ENCODE measurements around the gene MED13L. TPM values are rescaled to one million over a fixed set of nuclear protein-coding genes. Genes with fewer than 3 reads are reported as not detected.

Gene MED13L
- total RNA-seq, 2 experiments from 2014 or later, result 203 to 208 TPM

DNA sequence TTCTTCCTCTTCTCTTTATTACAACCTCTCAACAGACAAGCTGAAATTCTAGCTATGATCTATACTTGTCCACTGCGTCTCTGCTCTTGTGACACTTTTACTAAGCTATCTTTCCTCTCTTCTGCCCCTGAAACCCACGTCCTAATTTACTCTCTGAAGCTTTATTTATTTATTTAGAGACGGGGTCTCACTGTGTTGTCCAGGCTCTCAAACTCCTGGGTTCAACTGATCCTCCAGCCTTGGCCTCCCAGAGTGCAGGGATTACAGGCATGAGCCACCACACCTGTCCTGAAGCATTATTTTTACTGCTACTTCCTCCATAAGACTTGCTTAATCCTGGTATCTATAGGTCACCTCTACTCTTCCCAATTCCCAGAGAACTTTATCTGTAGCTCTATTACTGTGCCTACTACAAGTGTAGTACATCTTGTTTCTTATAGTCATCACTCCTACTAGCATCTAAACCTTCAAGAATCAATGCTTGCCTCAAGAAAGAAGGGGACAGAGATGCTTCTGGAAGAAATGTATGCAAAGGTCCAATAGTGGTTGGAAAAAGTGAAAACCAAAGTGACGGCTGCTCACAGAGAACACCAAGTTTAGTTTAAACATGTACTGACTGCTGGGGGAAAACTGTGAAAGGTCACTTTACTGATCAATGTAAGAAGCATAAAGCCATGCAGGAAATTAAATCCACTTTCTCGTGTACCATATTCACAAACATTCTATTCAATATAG lies 61.3 kb downstream of the MED13L start:
- Mint-ChIP-seq H3K4me1 (ENCODE audit: low read depth) (peaks cover 67% of the 10 kb centered on the region), H3K4me3 (no peak overlapping the region), H3K27me3 (no peaks in the 10 kb centered on the region), H3K27ac (peak overlapping the region; percentile 1), H3K9me3 (no peaks in the 10 kb centered on the region), H3K36me3 (ENCODE audit: low read depth) (no peaks in the 10 kb centered on the region)
- no peak for DNase-seq
- ChIA-PET CTCF (interaction anchor here (1.2 kb wide), 1 partner anchor 20 kb away, joined by 3 read pairs; no protein-coding TSS in a partner anchor), POLR2A (interaction anchor here (1.2 kb wide), 1 partner anchor 20 kb away, joined by 3 read pairs; no protein-coding TSS in a partner anchor)
- no peaks in the 10 kb centered on the region for H3K27me3 ChIP-seq (ENCODE audit: control insufficient read depth in 1 of 2, insufficient read depth in 2 of 2, low read length in 2 of 2)
- ATAC-seq (ENCODE audit: poor library complexity), result no peak
- no peaks in the 10 kb centered on the region for H3K4me1 ChIP-seq (ENCODE audit: insufficient read depth, low read length)
- H3K4me3 ChIP-seq (ENCODE audit: low read length), result no peak overlapping the region
- no peak overlapping the region for H3K27ac ChIP-seq (ENCODE audit: low read depth in 1 of 2, low read length in 2 of 2)
- TF ChIP-seq, protein P1, sequence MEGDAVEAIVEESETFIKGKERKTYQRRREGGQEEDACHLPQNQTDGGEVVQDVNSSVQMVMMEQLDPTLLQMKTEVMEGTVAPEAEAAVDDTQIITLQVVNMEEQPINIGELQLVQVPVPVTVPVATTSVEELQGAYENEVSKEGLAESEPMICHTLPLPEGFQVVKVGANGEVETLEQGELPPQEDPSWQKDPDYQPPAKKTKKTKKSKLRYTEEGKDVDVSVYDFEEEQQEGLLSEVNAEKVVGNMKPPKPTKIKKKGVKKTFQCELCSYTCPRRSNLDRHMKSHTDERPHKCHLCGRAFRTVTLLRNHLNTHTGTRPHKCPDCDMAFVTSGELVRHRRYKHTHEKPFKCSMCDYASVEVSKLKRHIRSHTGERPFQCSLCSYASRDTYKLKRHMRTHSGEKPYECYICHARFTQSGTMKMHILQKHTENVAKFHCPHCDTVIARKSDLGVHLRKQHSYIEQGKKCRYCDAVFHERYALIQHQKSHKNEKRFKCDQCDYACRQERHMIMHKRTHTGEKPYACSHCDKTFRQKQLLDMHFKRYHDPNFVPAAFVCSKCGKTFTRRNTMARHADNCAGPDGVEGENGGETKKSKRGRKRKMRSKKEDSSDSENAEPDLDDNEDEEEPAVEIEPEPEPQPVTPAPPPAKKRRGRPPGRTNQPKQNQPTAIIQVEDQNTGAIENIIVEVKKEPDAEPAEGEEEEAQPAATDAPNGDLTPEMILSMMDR (IDR thresholded peaks at IDR 0.05), result no peak
- intact Hi-C loops (cut with DNase I, micrococcal nuclease), result no loop called here
- H3K36me3 ChIP-seq (ENCODE audit: insufficient read depth, low read length), result no peaks in the 10 kb centered on the region
- no peaks in the 10 kb centered on the region for H3K9me3 ChIP-seq (ENCODE audit: control insufficient read depth in 1 of 2, insufficient read depth in 1 of 2, low read length in 2 of 2)

DNA sequence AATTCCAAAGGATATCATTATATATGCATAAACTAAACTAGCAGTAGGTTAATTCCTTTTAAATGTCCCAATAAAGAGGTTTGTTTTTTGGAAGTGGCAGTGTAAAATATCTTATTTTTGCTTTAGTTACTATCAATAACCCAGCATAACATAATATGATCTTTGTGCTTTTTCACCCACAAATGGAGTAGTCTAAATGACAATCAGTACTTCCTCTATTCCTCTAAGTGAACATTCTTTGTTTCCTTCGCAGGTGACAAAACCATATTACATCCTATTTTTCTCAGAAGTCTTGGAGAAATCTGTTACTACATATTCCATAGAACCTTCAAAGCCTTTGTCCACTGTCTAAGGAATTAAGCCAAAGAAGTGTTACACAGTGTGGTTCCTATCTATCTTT lies 62.5 kb downstream of the MED13L start:
- H3K27ac ChIP-seq (ENCODE audit: low read depth in 1 of 2, low read length in 2 of 2), result no peak overlapping the region
- H3K27me3 ChIP-seq (ENCODE audit: control insufficient read depth in 1 of 2, insufficient read depth in 2 of 2, low read length in 2 of 2), result no peaks in the 10 kb centered on the region
- H3K4me1 ChIP-seq (ENCODE audit: insufficient read depth, low read length), result peaks cover 4% of the 10 kb centered on the region
- ATAC-seq (ENCODE audit: poor library complexity) (no peak), DNase-seq (no peak)
- no peak overlapping the region for H3K4me3 ChIP-seq (ENCODE audit: low read length)
- no peaks in the 10 kb centered on the region for H3K27me3 Mint-ChIP-seq
- H3K4me1 Mint-ChIP-seq (ENCODE audit: low read depth), result peaks cover 78% of the 10 kb centered on the region
- no peak overlapping the region for H3K27ac Mint-ChIP-seq
- no peaks in the 10 kb centered on the region for H3K36me3 ChIP-seq (ENCODE audit: insufficient read depth, low read length)
- ChIA-PET POLR2A (interaction anchor here (1.2 kb wide), 1 partner anchor 21 kb away, joined by 3 read pairs; no protein-coding TSS in a partner anchor), CTCF (interaction anchor here (1.2 kb wide), 1 partner anchor 21 kb away, joined by 3 read pairs; no protein-coding TSS in a partner anchor)
- TF ChIP-seq, protein P1 (IDR thresholded peaks at IDR 0.05), result no peak
- no peak overlapping the region for H3K4me3 Mint-ChIP-seq
- H3K9me3 ChIP-seq (ENCODE audit: control insufficient read depth in 1 of 2, insufficient read depth in 1 of 2, low read length in 2 of 2), result no peaks in the 10 kb centered on the region
- intact Hi-C loops (cut with DNase I, micrococcal nuclease), result no loop called here
- no peaks in the 10 kb centered on the region for H3K9me3 Mint-ChIP-seq
- H3K36me3 Mint-ChIP-seq (ENCODE audit: low read depth), result no peaks in the 10 kb centered on the region

DNA sequence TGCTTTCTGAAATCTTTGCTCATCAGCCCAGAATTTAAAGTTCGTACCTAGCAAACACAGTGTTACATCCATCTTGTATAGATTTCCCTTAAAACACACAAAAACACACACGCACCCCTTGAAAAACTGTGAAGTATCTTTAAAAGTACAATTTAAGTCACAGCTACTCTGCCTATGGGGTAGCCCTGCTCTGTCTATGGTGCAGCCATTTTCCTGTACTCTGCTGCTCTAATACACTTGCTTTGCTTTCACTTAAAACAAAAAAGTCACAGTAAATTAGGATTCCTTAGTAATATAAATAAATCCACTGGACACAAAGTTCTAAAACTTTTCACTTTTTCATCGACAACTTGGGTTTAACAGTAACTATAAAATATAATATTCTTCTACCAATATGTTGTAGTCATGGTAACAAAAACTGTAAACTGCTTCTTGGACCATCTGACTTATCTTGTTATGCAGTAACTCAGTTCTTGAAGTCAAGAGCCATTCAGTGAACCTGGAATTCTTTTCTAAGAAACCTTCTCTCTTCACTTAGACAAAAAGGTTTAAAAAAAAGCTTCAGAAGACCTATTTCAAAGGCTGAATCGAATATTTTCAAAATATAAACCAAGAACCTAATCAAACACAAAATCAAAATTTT lies 63.5 kb downstream of the MED13L start:
- ATAC-seq (ENCODE audit: poor library complexity), result no peak
- Mint-ChIP-seq H3K36me3 (ENCODE audit: low read depth) (no peaks in the 10 kb centered on the region), H3K4me3 (no peak overlapping the region), H3K27me3 (no peaks in the 10 kb centered on the region), H3K27ac (no peak overlapping the region), H3K4me1 (ENCODE audit: low read depth) (peaks cover 89% of the 10 kb centered on the region), H3K9me3 (no peaks in the 10 kb centered on the region)
- Histone ChIP-seq H3K4me1 (ENCODE audit: insufficient read depth, low read length) (peaks cover 4% of the 10 kb centered on the region), H3K9me3 (ENCODE audit: control insufficient read depth in 1 of 2, insufficient read depth in 1 of 2, low read length in 2 of 2) (no peaks in the 10 kb centered on the region), H3K4me3 (ENCODE audit: low read length) (no peak overlapping the region), H3K27me3 (ENCODE audit: control insufficient read depth in 1 of 2, insufficient read depth in 2 of 2, low read length in 2 of 2) (no peaks in the 10 kb centered on the region), H3K36me3 (ENCODE audit: insufficient read depth, low read length) (no peaks in the 10 kb centered on the region), H3K27ac (ENCODE audit: low read depth in 1 of 2, low read length in 2 of 2) (no peak overlapping the region)
- TF ChIP-seq, protein P1 (IDR thresholded peaks at IDR 0.05), result no peak
- no peak for DNase-seq
- ChIA-PET POLR2A (interaction anchor here (0.6 to 1.3 kb wide), 2 partner anchors 12 to 151 kb away, joined by 3 to 5 read pairs; no protein-coding TSS in a partner anchor), CTCF (interaction anchor here (1.0 kb wide), 1 partner anchor 20 kb away, joined by 3 read pairs; no protein-coding TSS in a partner anchor)
- intact Hi-C loops (cut with DNase I, micrococcal nuclease), result no loop called here
